IPS-20b (cell line): ENCODE data around the gene FNIP2.

Experiments
- H3K27ac ChIP-seq: one replicate; pipeline ENCODE4 v1.5.1; 2013; ENCODE audit warnings: low read length
- H3K27me3 ChIP-seq: 2 replicates; pipeline ENCODE4 v1.6.1; 2013; ENCODE audit warnings: mild to moderate bottlenecking, low read length, inconsistent platforms; ENCODE audit not compliant: insufficient read depth
- H3K36me3 ChIP-seq: 2 replicates; pipeline ENCODE4 v1.6.1; 2013; ENCODE audit warnings: low read depth, mild to moderate bottlenecking, inconsistent platforms, low read length, moderate library complexity; ENCODE audit not compliant: insufficient read depth
- H3K4me1 ChIP-seq: 2 replicates; pipeline ENCODE4 v1.6.1; 2013; ENCODE audit warnings: mild to moderate bottlenecking, control low read depth, inconsistent platforms, low read length, moderate library complexity; ENCODE audit not compliant: insufficient read depth
- H3K4me3 ChIP-seq: 2 replicates; pipeline ENCODE4 v1.5.1; 2013; ENCODE audit warnings: mild to moderate bottlenecking, low read length, inconsistent platforms
- H3K9ac ChIP-seq: 2 replicates; pipeline ENCODE4 v1.6.1; 2013; ENCODE audit warnings: low read depth, mild to moderate bottlenecking, inconsistent platforms, low read length, moderate library complexity
- H3K9me3 ChIP-seq: 2 replicates; pipeline ENCODE4 v1.6.1; 2013; ENCODE audit warnings: mild to moderate bottlenecking, low read depth, low read length, inconsistent platforms; ENCODE audit not compliant: insufficient read depth

The FNIP2 gene

GRCh38 chr4:158850800-158851644 is 82.2 kb downstream of the FNIP2 start:
- Histone ChIP-seq H3K9me3 (no peaks in the 10 kb centered on the region), H3K9ac (no peak overlapping the region), H3K4me3 (no peak overlapping the region), H3K36me3 (no peaks in the 10 kb centered on the region; the same call in 1 of the 2 replicates), H3K4me1 (peaks cover 12% of the 10 kb centered on the region; the same call in 1 of the 2 replicates), H3K27ac (no peak overlapping the region), H3K27me3 (no peaks in the 10 kb centered on the region)

DNA sequence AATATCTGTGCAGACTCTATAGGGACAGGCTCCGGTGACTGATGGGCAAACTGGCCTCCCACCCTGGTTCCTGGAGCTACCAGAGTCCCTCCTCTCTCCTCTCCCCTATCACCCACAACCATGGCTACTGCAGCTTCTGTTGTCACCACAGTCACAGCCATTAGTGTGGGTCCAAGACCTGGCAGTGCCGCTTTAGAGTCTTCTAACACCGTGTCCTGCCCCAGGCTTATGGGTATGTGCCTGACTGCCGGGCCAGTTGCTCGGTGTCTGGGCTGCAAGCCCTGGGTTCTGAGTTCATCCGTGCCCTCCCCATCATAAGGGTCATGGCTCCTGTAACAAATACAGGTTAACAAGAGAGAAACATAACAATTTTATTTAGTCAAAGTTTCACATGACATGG is 85.4 kb downstream of the FNIP2 start:
- Histone ChIP-seq H3K4me1 (no peaks in the 10 kb centered on the region), H3K27me3 (no peaks in the 10 kb centered on the region), H3K27ac (no peak overlapping the region)

DNA sequence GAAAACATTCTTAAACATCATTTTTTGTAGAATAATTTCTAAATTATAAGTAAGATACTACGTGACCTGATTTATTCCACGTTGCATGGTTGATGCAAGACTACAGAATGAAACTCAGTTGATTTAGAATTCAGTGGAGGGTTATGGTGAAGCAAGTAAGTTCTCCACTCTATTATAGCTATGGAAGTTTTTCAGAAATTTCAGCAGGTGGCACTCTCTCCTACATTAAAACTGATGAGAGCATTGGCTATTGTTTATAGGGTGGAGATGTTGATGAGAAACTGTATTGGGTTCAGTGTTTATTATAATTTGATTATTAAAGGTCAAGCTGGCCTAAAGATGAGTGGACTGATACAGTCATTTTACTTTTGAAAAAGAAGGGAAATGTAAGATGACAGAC is 88.0 kb downstream of the FNIP2 start:
- H3K4me3 ChIP-seq: no peak overlapping the region
- H3K9ac ChIP-seq: no peak overlapping the region
- no peaks in the 10 kb centered on the region for H3K9me3 ChIP-seq
- H3K27me3 ChIP-seq: no peaks in the 10 kb centered on the region
- H3K4me1 ChIP-seq: no peaks in the 10 kb centered on the region
- H3K36me3 ChIP-seq: peaks cover 12% of the 10 kb centered on the region
- H3K27ac ChIP-seq: no peak overlapping the region

More for the DNA sequence above, 85.4 kb downstream of the FNIP2 start:
- Histone ChIP-seq H3K4me3 (no peak overlapping the region), H3K9ac (no peak overlapping the region), H3K9me3 (no peaks in the 10 kb centered on the region), H3K36me3 (no peaks in the 10 kb centered on the region; the same call in 1 of the 2 replicates)

DNA sequence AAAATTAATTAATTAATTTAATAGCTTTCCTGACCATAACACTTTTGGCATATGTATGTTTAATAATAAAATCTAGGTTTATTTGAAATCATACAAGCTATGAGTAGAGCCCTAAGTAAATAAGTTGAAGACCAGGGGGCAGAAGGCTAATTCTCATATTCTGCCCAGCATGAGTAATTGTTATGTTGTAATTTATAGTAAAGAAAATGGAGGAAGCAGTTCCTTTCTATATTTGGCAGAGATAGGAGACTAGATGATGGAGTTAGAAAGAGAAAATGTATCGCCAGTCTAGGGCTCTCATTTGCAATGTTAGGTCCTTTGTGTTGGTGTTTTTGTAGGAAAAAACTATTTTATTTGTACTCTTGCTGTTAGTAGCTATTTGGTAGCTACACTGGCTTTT is 89.1 kb downstream of the FNIP2 start:
- Histone ChIP-seq H3K4me1 (no peaks in the 10 kb centered on the region), H3K27ac (no peak overlapping the region), H3K36me3 (peaks cover 19% of the 10 kb centered on the region), H3K27me3 (no peaks in the 10 kb centered on the region), H3K9me3 (no peaks in the 10 kb centered on the region), H3K9ac (no peak overlapping the region), H3K4me3 (no peak overlapping the region)

GRCh38 chr4:158858410-158859199 is 89.8 kb downstream of the FNIP2 start:
- H3K4me3 ChIP-seq: no peak overlapping the region
- no peaks in the 10 kb centered on the region for H3K4me1 ChIP-seq
- peaks cover 25% of the 10 kb centered on the region for H3K36me3 ChIP-seq
- H3K27me3 ChIP-seq: no peaks in the 10 kb centered on the region
- H3K27ac ChIP-seq: no peak overlapping the region
- H3K9ac ChIP-seq: no peak overlapping the region
- no peaks in the 10 kb centered on the region for H3K9me3 ChIP-seq

DNA sequence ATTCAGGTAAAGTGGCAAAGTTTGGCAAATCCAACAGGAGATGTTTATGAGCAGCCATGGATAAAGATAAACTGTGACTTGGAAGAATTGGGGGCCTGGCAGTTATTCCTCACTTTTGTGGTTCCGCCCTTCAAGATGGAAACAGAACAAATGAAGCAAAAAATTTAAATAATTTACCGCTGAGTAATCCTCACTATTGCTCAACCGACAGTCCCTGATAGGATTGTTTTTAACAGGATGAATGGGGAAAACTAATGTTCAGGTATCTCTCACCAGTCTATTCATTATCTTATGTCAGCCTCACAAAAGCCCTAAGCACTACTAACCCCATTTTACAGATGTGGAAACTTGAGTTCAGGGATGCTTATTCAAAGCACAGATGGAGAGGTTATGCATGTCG is 90.8 kb downstream of the FNIP2 start:
- no peak overlapping the region for H3K4me3 ChIP-seq
- H3K9ac ChIP-seq: no peak overlapping the region
- no peak overlapping the region for H3K27ac ChIP-seq
- peaks cover 25% of the 10 kb centered on the region for H3K36me3 ChIP-seq
- H3K27me3 ChIP-seq: no peaks in the 10 kb centered on the region
- H3K9me3 ChIP-seq: no peaks in the 10 kb centered on the region
- no peaks in the 10 kb centered on the region for H3K4me1 ChIP-seq

DNA sequence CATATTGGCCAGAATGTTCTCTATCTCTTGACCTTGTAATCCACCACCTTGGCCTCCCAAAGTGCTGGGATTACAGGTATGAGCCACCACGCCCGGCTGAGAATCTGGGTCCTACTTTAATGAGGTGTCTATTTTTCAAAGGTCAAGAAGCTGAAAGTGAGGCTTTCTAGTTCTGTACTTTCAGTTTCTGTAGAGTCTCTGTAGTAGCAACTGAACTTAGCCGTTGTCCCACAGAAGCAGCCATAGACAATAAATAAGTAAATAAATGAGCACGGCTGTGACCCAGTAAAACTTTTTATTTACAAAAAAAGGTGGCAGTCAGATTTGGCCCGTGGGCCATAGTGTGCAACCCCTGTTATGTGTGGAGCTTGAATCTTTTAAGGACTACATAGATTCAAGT is 92.0 kb downstream of the FNIP2 start:
- Histone ChIP-seq H3K27ac (no peak overlapping the region), H3K36me3 (peaks cover 25% of the 10 kb centered on the region), H3K4me1 (no peaks in the 10 kb centered on the region), H3K27me3 (no peaks in the 10 kb centered on the region), H3K4me3 (no peak overlapping the region), H3K9me3 (no peaks in the 10 kb centered on the region), H3K9ac (no peak overlapping the region)

DNA sequence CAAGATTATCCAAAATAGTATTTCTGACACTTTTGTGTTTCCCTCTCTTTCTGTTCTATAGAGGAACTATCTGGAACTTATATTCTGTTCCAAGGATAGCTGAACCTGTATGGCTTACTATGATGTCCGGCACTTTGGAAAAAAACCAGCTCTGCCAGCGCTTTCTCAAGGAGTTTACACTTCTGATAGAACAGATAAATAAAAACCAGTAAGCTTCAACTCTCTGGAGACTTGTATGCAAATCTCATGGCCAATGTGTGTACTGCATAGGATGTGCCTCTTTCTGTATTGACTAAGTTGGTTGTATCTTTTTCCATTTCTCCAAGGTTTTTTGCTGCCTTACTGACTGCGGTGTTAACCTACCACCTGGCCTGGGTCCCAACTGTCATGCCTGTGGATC is 92.5 kb downstream of the FNIP2 start:
- peaks cover 25% of the 10 kb centered on the region for H3K36me3 ChIP-seq
- no peak overlapping the region for H3K27ac ChIP-seq
- H3K4me3 ChIP-seq: no peak overlapping the region

GRCh38 chr4:158861766-158862165 is 92.9 kb downstream of the FNIP2 start:
- H3K4me3 ChIP-seq: no peak overlapping the region
- H3K27me3 ChIP-seq: no peaks in the 10 kb centered on the region
- no peaks in the 10 kb centered on the region for H3K4me1 ChIP-seq
- peaks cover 25% of the 10 kb centered on the region for H3K36me3 ChIP-seq
- H3K9me3 ChIP-seq: no peaks in the 10 kb centered on the region
- no peak overlapping the region for H3K27ac ChIP-seq
- H3K9ac ChIP-seq: no peak overlapping the region

More for the DNA sequence above, 92.5 kb downstream of the FNIP2 start:
- Histone ChIP-seq H3K27me3 (no peaks in the 10 kb centered on the region), H3K4me1 (no peaks in the 10 kb centered on the region), H3K9ac (no peak overlapping the region), H3K9me3 (no peaks in the 10 kb centered on the region)

DNA sequence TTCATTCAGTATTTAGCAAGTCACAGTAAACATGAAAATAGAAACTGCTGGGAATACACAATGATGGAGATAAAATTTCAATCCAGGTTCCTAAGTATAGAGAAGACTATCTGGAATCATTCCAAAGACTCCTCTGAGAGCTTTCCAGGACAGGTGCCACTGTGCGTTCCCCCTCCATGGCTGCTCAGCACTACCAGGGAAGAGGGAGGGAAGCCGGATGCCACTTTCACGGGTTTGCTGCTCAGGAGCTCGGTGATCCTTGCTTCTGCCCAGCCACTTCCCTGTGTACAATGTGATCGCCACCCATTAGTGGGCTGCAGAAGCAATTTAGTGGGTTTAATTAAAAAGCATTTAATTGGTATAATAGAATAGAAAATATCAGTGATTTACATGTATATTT is 94.5 kb downstream of the FNIP2 start:
- no peak overlapping the region for H3K9ac ChIP-seq
- no peaks in the 10 kb centered on the region for H3K27me3 ChIP-seq
- H3K9me3 ChIP-seq: no peaks in the 10 kb centered on the region
- H3K36me3 ChIP-seq: peaks cover 28% of the 10 kb centered on the region
- no peaks in the 10 kb centered on the region for H3K4me1 ChIP-seq
- H3K4me3 ChIP-seq: no peak overlapping the region
- no peak overlapping the region for H3K27ac ChIP-seq

- H3K27me3 ChIP-seq: no peaks in the 10 kb centered on the region
- no peaks in the 10 kb centered on the region for H3K9me3 ChIP-seq
- peaks cover under 1% of the 10 kb centered on the region; the same call in 1 of the 2 replicates for H3K4me1 ChIP-seq
- no peak overlapping the region for H3K9ac ChIP-seq
- peaks cover 32% of the 10 kb centered on the region for H3K36me3 ChIP-seq
- H3K4me3 ChIP-seq: no peak overlapping the region
- H3K27ac ChIP-seq: no peak overlapping the region
These were observed 96.8 kb downstream of the FNIP2 start for GRCh38 chr4:158865520-158866177.
